ENCODE measurements around the gene AOC2.
"Not testable (repeated sequence)": the region's sequence is repeated elsewhere in the genome, so short reads cannot be mapped to it uniquely, and the experiment has no call there.

AOC2 gene

DNA sequence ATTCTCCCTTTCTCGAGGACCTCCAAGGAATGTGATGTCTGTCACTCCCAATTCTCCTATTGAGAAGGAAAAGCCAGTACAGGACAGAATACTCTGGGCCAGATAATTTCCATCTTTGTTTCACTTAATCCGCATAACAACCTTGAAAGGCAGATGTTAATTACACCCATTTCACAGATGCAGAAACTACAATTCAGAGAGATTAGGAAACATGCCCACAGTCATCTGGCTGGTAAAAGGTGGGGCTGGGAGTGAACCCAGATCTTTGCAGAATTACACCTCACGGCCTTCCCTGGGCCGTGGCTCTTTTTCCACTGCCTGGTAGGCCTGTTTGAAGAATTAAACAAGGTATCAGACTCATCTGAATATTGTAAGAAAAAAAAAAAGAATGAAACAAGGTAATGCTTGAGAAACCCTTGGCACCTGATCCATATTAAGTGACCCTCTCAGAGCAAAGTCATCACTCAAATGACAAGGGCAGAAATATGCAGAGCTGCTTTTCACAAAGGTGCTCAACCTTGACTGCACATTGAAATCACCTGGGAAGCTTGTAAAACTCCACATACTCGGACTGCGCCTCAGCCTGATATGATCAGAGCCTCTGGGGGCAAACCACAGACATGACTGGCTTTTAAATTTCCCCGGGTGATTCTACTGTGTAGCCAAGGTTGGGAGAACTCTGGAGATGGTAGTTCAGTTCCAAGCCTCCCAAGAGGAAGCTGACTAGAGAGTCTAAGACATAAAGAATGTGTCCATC is 39.6 kb downstream of the AOC2 start:
- no peak for DNase-seq

- not testable (repeated sequence) for DNase-seq
These were observed 41.4 kb downstream of the AOC2 start for GRCh38 chr17:42885806-42886205.

- DNase-seq, result no peak
These were observed 42.1 kb downstream of the AOC2 start for GRCh38 chr17:42886283-42887176.

DNA sequence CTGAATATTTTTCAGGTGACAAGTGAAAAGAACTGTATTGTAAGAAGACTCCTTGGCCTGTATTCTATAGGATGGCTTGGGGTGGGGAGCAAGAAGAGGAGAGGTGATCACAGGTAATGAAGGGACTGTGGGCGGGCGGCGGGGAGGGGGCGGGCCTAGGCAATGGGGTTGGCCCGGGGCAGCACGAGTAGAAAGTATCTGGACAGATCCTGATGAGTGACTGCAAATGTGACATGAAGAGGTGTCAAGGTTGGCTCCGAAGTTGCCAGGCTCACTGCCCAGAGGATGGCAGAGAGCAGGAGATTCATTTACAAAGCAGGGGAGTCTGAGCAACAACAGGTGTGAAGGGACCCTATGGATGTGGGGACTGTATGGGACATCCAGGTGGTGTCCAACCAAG is 45.4 kb downstream of the AOC2 start:
- DNase-seq, result no peak

GRCh38 chr17:42891539-42892152 is 47.3 kb downstream of the AOC2 start:
- DNase-seq, result no peak

DNA sequence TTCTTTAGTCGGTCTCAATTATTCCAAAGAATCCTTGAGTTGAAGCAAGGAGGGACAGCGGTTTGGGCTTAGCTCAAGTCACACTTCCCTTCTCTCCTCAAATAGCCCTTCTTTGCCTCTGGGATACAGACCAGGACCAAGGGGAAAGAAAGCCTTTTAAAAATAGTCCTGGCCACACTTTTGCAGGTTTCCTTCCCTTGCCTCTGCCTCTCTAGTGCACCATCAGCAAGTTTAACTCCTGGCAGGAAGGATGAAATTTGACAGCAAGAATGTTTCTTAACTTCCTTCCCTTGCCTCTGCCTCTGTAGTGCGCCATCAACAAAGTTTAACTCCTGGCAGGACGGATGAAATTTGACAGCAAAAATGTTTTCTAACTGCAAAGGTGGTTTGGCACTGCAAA is 49.0 kb downstream of the AOC2 start:
- DNase-seq, result no peak

DNA sequence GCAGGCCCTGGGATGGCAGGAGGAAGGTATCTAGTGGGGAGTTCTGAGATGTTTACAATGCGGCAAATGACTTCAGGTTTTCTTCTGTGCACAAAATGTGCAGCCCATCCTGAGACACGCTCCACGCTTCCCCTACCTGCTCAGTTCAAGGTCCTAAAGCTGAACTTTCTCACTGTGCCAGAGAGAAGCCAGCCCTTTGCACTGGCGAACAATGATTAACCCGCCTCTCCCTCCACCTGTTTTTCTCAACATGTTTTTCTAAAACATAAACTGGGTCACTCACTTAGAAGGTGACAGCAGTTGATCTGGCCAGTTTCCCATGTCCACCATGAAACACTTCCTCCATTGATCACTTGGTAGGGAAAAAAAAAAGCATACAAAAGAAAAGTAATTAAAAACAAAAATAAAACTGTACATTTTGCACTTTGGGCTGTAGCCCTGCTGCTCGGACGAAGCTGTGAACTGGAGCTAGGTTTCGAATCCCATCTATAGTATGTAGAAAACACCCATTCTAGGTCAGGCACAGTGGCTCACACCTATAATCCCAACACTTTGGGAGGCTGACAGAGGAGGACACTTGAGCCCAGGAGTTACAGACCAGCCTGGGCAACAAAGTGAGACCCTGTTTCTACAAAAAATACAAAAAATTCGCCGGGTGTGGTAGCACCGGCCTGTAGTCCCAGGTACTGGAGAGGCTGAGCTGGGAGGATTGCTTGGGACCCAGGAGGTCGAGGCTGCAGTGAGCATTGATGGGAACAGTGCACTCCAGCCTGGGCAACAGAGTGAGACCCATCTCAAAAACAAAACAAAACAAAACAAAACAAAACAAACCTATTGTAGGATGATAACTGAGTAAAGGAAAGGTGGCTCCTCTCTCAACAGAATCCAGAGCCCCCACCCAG is 50.2 kb downstream of the AOC2 start:
- no peak for DNase-seq

GRCh38 chr17:42895185-42895555 is 50.8 kb downstream of the AOC2 start:
- no peak for DNase-seq

- DNase-seq, result no peak
These were observed 53.9 kb downstream of the AOC2 start for GRCh38 chr17:42898147-42898811.

- DNase-seq, result not testable (repeated sequence)
These were observed 55.6 kb downstream of the AOC2 start for GRCh38 chr17:42899981-42900380.
